Heart left ventricle (tissue), 16 donors: ENCODE results near the gene KRT72. TPM values are rescaled to one million over a fixed set of nuclear protein-coding genes. Genes with fewer than 3 reads are reported as not detected.
A peak's percentile ranks its signal among the peaks of the same experiment; 100 is the strongest.

Experiments used
- ATAC-seq, 4 donors: fragments of 200-7000 bp; cut with Tn5 transposase; one replicate each; pipeline ENCODE4 v1.9.1; 2020 to 2022; ENCODE audit warnings: moderate library complexity in 4 of 4, mild to moderate bottlenecking in 3 of 4, moderate number of reproducible peaks in 1 of 4
- DNase-seq, 5 donors: peaks; one replicate each; pipeline ENCODE4 v3.0.0-alpha.2; 2020
- H3K27ac ChIP-seq, 12 donors: fragments of 200-600 bp; sonication (generic) in 4 of 12; one replicate each; pipeline versions ENCODE4 v1.5.0 to v1.8.0; 2016 to 2022; ENCODE audit warnings: mild to moderate bottlenecking in 2 of 12
- H3K27me3 ChIP-seq, 9 donors: fragments of 200-600 bp; sonication (generic) in 2 of 9; one replicate each; pipeline versions ENCODE4 v1.5.1 to v1.8.0; 2016 to 2022; ENCODE audit warnings: mild to moderate bottlenecking in 3 of 9
- H3K36me3 ChIP-seq, 9 donors: fragments of 200-600 bp; sonication (generic) in 2 of 9; one replicate each; pipeline versions ENCODE4 v1.5.0 to v1.8.0; 2018 to 2022; ENCODE audit warnings: mild to moderate bottlenecking in 2 of 9
- H3K4me1 ChIP-seq, 12 donors: fragments of 200-600 bp; sonication (generic) in 4 of 12; one replicate each; pipeline versions ENCODE4 v1.5.0 to v1.8.0; 2016 to 2022; ENCODE audit warnings: mild to moderate bottlenecking in 3 of 12
- H3K4me3 ChIP-seq, 12 donors: fragments of 200-600 bp; sonication (generic) in 4 of 12; one replicate each; pipeline versions ENCODE4 v1.5.0 to v1.8.0; 2017 to 2022; ENCODE audit warnings: mild to moderate bottlenecking in 9 of 12, moderate library complexity in 4 of 12
- H3K9me3 ChIP-seq, 12 donors: fragments of 200-600 bp; sonication (generic) in 4 of 12; one replicate each; pipeline versions ENCODE4 v1.5.0 to v1.8.0; 2016 to 2022; ENCODE audit warnings: mild to moderate bottlenecking in 1 of 12
- POLR2A ChIP-seq, 2 donors: fragments of 450-650 bp; IDR thresholded peaks; one replicate each; pipeline ENCODE4 v1.6.1; 2017; ENCODE audit warnings: antibody characterized with exemption in 2 of 2, mild to moderate bottlenecking in 2 of 2, moderate library complexity in 2 of 2
- WGBS, 4 donors: extraction: QIAGEN DNeasy Blood & Tissue Kit in 2 of 4; methylation state at CpG; one replicate each; pipeline versions ENCODE4 v1.1.5 to v1.1.7; 2013 to 2018; 5-methylcytosine and 5-hydroxymethylcytosine counted together
- intact Hi-C, 10 donors: fragments of 100-400 bp; cut with DNase I; formaldehyde crosslinking; loops; one replicate each; pipeline versions ENCODE4 v1.11.1 to v1.14.2; 2022
- polyA plus RNA-seq, 2 donors: library from polyadenylated mRNA; stranded (reverse); fragments of 200-250 nt; gene quantifications; one replicate each; pipeline ENCODE4 v1.2.3, GENCODE V29; 2013
- total RNA-seq, 9 donors: library from RNA; depleted of rRNA in 2 of 9; stranded (reverse); fragments of >200 nt in 2 of 9; fragmentation: NEBNext Ultra II Directional in 3 of 9; extraction: Animal tissue kit (Norgen Biotek cat#: 25700) in 3 of 9; gene quantifications; one replicate each; pipeline versions ENCODE4 v1.1.0 to v1.2.4, GENCODE V29; 2016 to 2023
- TF ChIP-seq, protein P1 (sequence below), 12 donors: fragments of 200-600 bp; sonication (generic) in 4 of 12; IDR thresholded peaks; one replicate each; pipeline versions ENCODE4 v1.5.0 to v1.8.0; 2018 to 2022; ENCODE audit warnings: antibody characterized with exemption in 12 of 12, mild to moderate bottlenecking in 5 of 12
- donor health status: ischemic (EF 13 %, LVEDD 7.1; RV severe dilation, severe dysfunction).
- donor health status: healthy with polysubstance abuse.
- donor health status: DM: no; HTN: yes; CAD: no.
- donor health status: DM: no; HTN: no; CAD: no.
- donor health status: ischemic (EF 25% LVEDD 6.9; RV normal size, moderate dysfunction).
- donor health status: ischemic (EF 25% LVEDD 5.7; RV mildly dilated, moderate dysfunction).
- donor health status: healthy.
- donor health status: DM: yes; HTN: yes; CAD: no.
- donor health status: ischemic (EF 35%, LVEDD 5.7; RV mildly dilated, moderate dysfunction).
- donor health status: nonischemic (EF 11% LVEDD 7.7; RV severe dilation, severe dysfunction).
- donor health status: DM: yes; HTN: yes; CAD: no.
- donor health status: PGD.
- donor health status: ischemic (EF 29% LVEDD 5.4; RV normal size, mild dysfunction).
- donor health status: nonischemic (EF 23%, LVEDD 6.1; RV moderate dilation, normal function).

Gene KRT72
- total and polyA plus RNA-seq, 11 donors = not detected

DNA sequence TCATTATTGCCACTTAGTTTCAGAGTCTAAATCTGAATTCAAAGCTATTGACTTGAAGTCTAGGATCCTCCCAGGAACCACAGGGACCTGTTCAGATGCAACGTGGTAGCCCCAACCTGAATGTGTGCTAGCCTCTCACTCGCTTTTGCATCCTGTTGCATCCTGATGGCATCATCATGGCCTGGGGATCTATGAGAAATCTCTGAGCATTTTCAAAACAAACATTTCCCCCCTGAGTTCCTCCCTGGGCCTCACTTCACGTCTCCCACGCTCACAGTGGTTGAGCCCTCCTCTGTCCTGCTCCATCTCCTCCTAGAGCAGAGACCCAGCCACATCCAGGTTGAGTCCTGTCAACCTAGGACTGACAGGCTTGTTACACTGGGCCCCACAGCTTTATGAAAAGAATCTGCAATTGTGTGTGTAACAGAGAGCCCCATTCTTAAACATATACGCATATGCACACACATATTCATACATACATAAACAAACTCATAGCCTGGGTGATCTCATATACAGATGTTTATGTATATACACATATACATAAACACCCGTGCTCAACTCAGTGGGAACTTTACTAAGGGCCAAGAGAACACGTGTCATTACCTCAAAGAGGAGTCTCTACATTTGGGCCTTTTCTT is 5.4 kb upstream of the KRT72 start:
- peaks cover 4 to 66% (median 20%) of the 10 kb centered on the region in 9 donors for H3K27me3 ChIP-seq
- intact Hi-C loops = no loop called here
- no peak overlapping the region for H3K27ac ChIP-seq
- no peak for DNase-seq
- no peaks in the 10 kb centered on the region for H3K4me1 ChIP-seq
- ATAC-seq = no peak
- 75 to 85% (median 82%) methylated on average over 7 of the region's 7 CpGs for whole genome bisulfite sequencing, 4 donors
- TF ChIP-seq, protein P1, sequence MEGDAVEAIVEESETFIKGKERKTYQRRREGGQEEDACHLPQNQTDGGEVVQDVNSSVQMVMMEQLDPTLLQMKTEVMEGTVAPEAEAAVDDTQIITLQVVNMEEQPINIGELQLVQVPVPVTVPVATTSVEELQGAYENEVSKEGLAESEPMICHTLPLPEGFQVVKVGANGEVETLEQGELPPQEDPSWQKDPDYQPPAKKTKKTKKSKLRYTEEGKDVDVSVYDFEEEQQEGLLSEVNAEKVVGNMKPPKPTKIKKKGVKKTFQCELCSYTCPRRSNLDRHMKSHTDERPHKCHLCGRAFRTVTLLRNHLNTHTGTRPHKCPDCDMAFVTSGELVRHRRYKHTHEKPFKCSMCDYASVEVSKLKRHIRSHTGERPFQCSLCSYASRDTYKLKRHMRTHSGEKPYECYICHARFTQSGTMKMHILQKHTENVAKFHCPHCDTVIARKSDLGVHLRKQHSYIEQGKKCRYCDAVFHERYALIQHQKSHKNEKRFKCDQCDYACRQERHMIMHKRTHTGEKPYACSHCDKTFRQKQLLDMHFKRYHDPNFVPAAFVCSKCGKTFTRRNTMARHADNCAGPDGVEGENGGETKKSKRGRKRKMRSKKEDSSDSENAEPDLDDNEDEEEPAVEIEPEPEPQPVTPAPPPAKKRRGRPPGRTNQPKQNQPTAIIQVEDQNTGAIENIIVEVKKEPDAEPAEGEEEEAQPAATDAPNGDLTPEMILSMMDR (IDR thresholded peaks at IDR 0.05) = no peak
- no peak for TF ChIP-seq POLR2A (IDR thresholded peaks at IDR 0.05)
- no peak overlapping the region for H3K4me3 ChIP-seq
- no peaks in the 10 kb centered on the region for H3K36me3 ChIP-seq
- no peaks in the 10 kb centered on the region for H3K9me3 ChIP-seq

DNA sequence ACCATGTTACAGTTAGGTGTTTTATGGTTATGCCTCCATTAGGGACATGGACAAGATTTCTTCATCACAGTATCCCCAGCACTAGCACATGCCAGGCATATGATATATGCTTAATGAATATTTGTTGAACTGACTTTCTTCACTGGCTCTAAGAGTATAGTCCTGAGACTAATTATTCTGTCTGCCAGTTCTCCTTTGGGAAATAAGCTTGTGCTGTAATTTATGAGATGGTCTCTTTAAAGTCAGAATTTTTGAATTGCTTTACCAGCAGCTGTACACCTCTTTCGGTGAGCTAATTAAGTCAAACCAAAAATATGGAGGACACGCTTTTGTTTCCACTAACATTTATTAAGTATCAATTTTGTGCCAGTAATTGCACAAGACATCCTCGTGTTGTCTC is 4.8 kb upstream of the KRT72 start:
- WGBS, 4 donors = 66 to 82% (median 75%) methylated on average over 3 of the region's 3 CpGs
- TF ChIP-seq, protein P1 (IDR thresholded peaks at IDR 0.05) = no peak
- TF ChIP-seq POLR2A (IDR thresholded peaks at IDR 0.05) = no peak
- ATAC-seq (no peak), DNase-seq (no peak)
- Histone ChIP-seq H3K27me3 (peaks cover 7 to 67% (median 26%) of the 10 kb centered on the region in 9 donors), H3K4me3 (no peak overlapping the region), H3K36me3 (no peaks in the 10 kb centered on the region), H3K27ac (no peak overlapping the region), H3K4me1 (no peaks in the 10 kb centered on the region), H3K9me3 (no peaks in the 10 kb centered on the region)
- intact Hi-C loops = no loop called here

DNA sequence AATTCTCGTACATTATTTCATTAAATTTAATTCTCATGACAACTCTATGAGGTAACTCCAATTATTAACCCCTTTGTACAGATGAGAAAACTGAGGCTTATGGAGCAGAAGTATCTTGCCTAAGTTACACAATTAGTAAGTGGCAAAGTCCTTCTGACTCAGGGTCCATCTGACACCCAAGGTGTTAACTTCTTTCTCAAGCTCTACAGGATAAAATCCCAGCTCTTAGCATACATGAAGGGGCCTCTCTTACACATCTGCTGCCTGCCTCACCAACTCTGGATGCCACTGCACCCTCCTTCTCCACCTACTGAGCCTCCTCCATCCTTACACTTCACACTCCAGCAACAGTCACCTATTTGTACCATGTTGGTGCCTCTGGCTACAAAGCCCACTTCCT is 4.3 kb upstream of the KRT72 start:
- Histone ChIP-seq H3K27ac (no peak overlapping the region), H3K4me3 (no peak overlapping the region), H3K27me3 (peaks cover 12 to 67% (median 29%) of the 10 kb centered on the region in 9 donors), H3K9me3 (no peaks in the 10 kb centered on the region), H3K4me1 (no peaks in the 10 kb centered on the region), H3K36me3 (no peaks in the 10 kb centered on the region)
- 86 to 90% (median 88%) methylated on average over 1 of the region's 1 CpG for WGBS, 4 donors
- ATAC-seq (no peak), DNase-seq (peak in 1 of 5 donors; percentile 2)
- intact Hi-C loops = no loop called here
- no peak for TF ChIP-seq POLR2A (IDR thresholded peaks at IDR 0.05)
- TF ChIP-seq, protein P1 (IDR thresholded peaks at IDR 0.05) = no peak

DNA sequence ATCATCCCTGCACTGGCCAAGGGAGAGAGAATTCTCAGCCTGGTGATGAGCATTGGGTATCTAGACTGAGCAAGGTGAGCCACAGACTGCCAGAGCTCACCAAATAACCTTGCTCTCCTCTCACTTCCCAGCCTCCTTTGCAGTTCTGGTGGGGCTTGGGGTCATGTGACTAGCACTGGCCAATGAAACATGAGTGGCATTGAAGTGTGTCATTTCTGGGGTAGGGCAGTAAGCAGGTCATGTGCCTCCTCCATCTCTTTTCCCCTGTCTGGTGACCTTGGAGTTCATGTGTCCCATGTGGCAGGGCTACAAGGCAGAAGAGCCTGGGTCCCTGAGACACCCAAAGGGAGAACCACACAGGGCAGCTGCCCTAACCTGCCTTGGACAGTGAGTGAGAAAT is 3.6 kb upstream of the KRT72 start:
- no peaks in the 10 kb centered on the region for H3K4me1 ChIP-seq
- peaks cover 12 to 70% (median 34%) of the 10 kb centered on the region in 9 donors for H3K27me3 ChIP-seq
- no peaks in the 10 kb centered on the region for H3K36me3 ChIP-seq
- H3K9me3 ChIP-seq = no peaks in the 10 kb centered on the region
- no peak overlapping the region for H3K27ac ChIP-seq
- intact Hi-C loops = no loop called here
- DNase-seq (no peak), ATAC-seq (no peak)
- no peak overlapping the region for H3K4me3 ChIP-seq
- TF ChIP-seq POLR2A (IDR thresholded peaks at IDR 0.05) = no peak

DNA sequence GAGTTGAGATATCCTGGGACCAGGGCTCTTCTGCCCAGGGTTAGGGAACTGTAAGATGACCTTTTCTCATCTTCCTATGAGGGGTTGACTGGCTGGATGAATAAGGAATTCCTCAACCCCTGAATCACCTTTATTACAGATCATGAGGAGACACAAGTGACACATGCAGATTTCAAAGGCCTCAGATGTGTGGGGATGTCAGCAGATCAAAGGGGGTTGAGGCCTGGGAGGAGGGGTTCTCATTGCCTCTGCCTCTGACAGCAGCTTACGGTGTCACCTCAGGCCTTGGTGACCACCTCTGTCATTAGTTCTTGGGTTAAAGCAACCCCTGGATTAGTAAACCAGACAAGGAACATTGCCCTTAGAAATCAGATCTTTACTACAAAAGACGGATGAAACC is 2.1 kb upstream of the KRT72 start:
- peaks cover 12 to 71% (median 38%) of the 10 kb centered on the region in 9 donors for H3K27me3 ChIP-seq
- no peaks in the 10 kb centered on the region for H3K4me1 ChIP-seq
- no peaks in the 10 kb centered on the region for H3K9me3 ChIP-seq
- 75 to 87% (median 82%) methylated on average over 2 of the region's 2 CpGs for WGBS, 4 donors
- H3K27ac ChIP-seq = no peak overlapping the region
- H3K4me3 ChIP-seq = no peak overlapping the region
- intact Hi-C loops = no loop called here
- H3K36me3 ChIP-seq = no peaks in the 10 kb centered on the region
- no peak for ATAC-seq
- TF ChIP-seq POLR2A (IDR thresholded peaks at IDR 0.05) = no peak
- TF ChIP-seq, protein P1 (IDR thresholded peaks at IDR 0.05) = no peak
- DNase-seq = no peak
